Karpas-422 (cell line): ENCODE results near the gene MBOAT2. TPM values are rescaled to one million over a fixed set of nuclear protein-coding genes. Genes with fewer than 3 reads are reported as not detected.
"Not testable (repeated sequence)": the region's sequence is repeated elsewhere in the genome, so short reads cannot be mapped to it uniquely, and the experiment has no call there.

Source experiments
- DNase-seq: peaks from one replicate; pipeline ENCODE4 v3.0.0-alpha.2; 2015
- H2AFZ ChIP-seq: fragments of 200-600 bp; sonication (generic); 2 replicates; pipeline ENCODE4 v1.6.1; 2014; ENCODE audit warnings: antibody characterized with exemption, low read length, mixed read lengths
- H3K27ac ChIP-seq: fragments of 200-600 bp; sonication (generic); 2 replicates; pipeline ENCODE4 v1.5.1; 2014; ENCODE audit warnings: mild to moderate bottlenecking, low read length, moderate library complexity
- H3K27me3 ChIP-seq: fragments of 200-600 bp; sonication (generic); 2 replicates; pipeline ENCODE4 v1.6.1; 2014; ENCODE audit warnings: low read length, mixed read lengths
- H3K36me3 ChIP-seq: fragments of 200-600 bp; sonication (generic); 2 replicates; pipeline ENCODE4 v1.6.1; 2014; ENCODE audit warnings: low read length, mixed read lengths; ENCODE audit not compliant: insufficient read depth
- H3K4me1 ChIP-seq: fragments of 200-600 bp; sonication (generic); 2 replicates; pipeline ENCODE4 v1.6.1; 2014; ENCODE audit warnings: mild to moderate bottlenecking, low read length, mixed read lengths
- H3K4me2 ChIP-seq: fragments of 200-600 bp; sonication (generic); 2 replicates; pipeline ENCODE4 v1.6.1; 2014; ENCODE audit warnings: low read length, low read depth, mild to moderate bottlenecking; ENCODE audit not compliant: poor library complexity, severe bottlenecking
- H3K4me3 ChIP-seq: fragments of 200-600 bp; sonication (generic); 2 replicates; pipeline ENCODE4 v1.5.1; 2014; ENCODE audit warnings: mild to moderate bottlenecking, antibody characterized with exemption, low read length, mixed read lengths
- H3K79me2 ChIP-seq: fragments of 200-600 bp; sonication (generic); 2 replicates; pipeline ENCODE4 v1.6.1; 2014; ENCODE audit warnings: mild to moderate bottlenecking, low read length, mixed read lengths
- H3K9ac ChIP-seq: fragments of 200-600 bp; sonication (generic); 2 replicates; pipeline ENCODE4 v1.6.0; 2014; ENCODE audit warnings: low read length
- H3K9me2 ChIP-seq: fragments of 200-600 bp; sonication (generic), shearing (Covaris generic); replicated peaks from 2 replicates; pipeline ENCODE4 v1.6.0; 2014; ENCODE audit warnings: mild to moderate bottlenecking, low read length, moderate library complexity; ENCODE audit not compliant: insufficient read depth
- H3K9me3 ChIP-seq: fragments of 300-700, 200-600 bp; sonication (generic); 2 replicates; pipeline ENCODE4 v1.6.1; 2014; ENCODE audit warnings: low read length, mixed read lengths
- H4K20me1 ChIP-seq: fragments of 200-600 bp; sonication (generic); 2 replicates; pipeline ENCODE4 v1.6.1; 2014; ENCODE audit warnings: mild to moderate bottlenecking, antibody characterized with exemption, low read length, low read depth; ENCODE audit not compliant: insufficient read depth
- total RNA-seq: library from RNA; depleted of rRNA; stranded (reverse); fragments of >200 nt; shearing (Covaris generic); gene quantifications from 2 replicates; pipeline ENCODE4 v1.2.3, GENCODE V29; 2014; ENCODE audit warnings: low replicate concordance

The MBOAT2 gene
- total RNA-seq, 1 experiment from 2014 or later = not detected

DNA sequence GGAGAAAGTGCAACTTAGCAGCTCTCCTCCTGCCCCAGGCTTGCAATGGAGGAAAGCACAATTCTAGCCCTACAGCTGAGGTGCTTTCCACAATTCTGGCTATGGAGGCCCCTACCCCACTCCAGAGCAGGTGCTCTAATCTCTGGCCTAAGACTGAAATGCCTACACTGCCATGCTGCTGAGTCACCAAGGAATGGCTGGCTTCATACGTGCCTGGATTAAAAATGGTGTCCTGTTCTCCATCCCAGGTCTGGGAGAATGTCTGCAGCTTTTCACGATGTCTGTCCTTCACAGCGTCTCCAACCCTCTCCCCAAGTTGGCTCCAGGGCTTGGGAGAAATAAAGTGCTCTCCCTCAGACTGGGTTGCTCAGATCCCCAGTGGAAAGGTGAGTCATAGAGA is 48.5 kb downstream of the MBOAT2 start:
- no peaks in the 10 kb centered on the region for H3K4me1 ChIP-seq
- H4K20me1 ChIP-seq = no peaks in the 10 kb centered on the region
- no peak overlapping the region for H3K4me2 ChIP-seq
- no peak overlapping the region for H3K4me3 ChIP-seq
- peaks cover 25% of the 10 kb centered on the region for H3K9me3 ChIP-seq
- no peak overlapping the region for H2AFZ ChIP-seq
- H3K79me2 ChIP-seq = no peaks in the 10 kb centered on the region
- H3K9ac ChIP-seq = no peak overlapping the region
- no peak overlapping the region for H3K27ac ChIP-seq
- DNase-seq = no peak
- H3K27me3 ChIP-seq = no peaks in the 10 kb centered on the region
- no peaks in the 10 kb centered on the region for H3K9me2 ChIP-seq
- H3K36me3 ChIP-seq = no peaks in the 10 kb centered on the region

- Histone ChIP-seq H3K4me1 (no peaks in the 10 kb centered on the region), H3K4me2 (no peak overlapping the region), H3K27ac (no peak overlapping the region), H3K79me2 (no peaks in the 10 kb centered on the region), H3K9me2 (no peaks in the 10 kb centered on the region), H3K27me3 (no peaks in the 10 kb centered on the region), H2AFZ (no peak overlapping the region), H3K9ac (no peak overlapping the region), H4K20me1 (no peaks in the 10 kb centered on the region), H3K36me3 (no peaks in the 10 kb centered on the region), H3K9me3 (peaks cover 25% of the 10 kb centered on the region), H3K4me3 (no peak overlapping the region)
- DNase-seq = no peak
Observed at GRCh38 chr2:8953525-8953924, 50.0 kb downstream of the MBOAT2 start.

GRCh38 chr2:8939486-8940114 is 63.9 kb downstream of the MBOAT2 start:
- H3K4me1 ChIP-seq = no peaks in the 10 kb centered on the region
- H2AFZ ChIP-seq = no peak overlapping the region
- H3K4me3 ChIP-seq = no peak overlapping the region
- 0 out of 2 replicates have a peak, but pooled peaks cover 3% of the 10 kb centered on the region for H3K27me3 ChIP-seq
- no peak overlapping the region for H3K27ac ChIP-seq
- no peaks in the 10 kb centered on the region for H3K79me2 ChIP-seq
- H3K9ac ChIP-seq = no peak overlapping the region
- no peak overlapping the region for H3K4me2 ChIP-seq
- no peaks in the 10 kb centered on the region for H3K36me3 ChIP-seq
- H3K9me2 ChIP-seq = no peaks in the 10 kb centered on the region
- no peaks in the 10 kb centered on the region for H4K20me1 ChIP-seq
- H3K9me3 ChIP-seq = no peaks in the 10 kb centered on the region
- no peak for DNase-seq

- no peak overlapping the region for H3K4me3 ChIP-seq
- no peaks in the 10 kb centered on the region for H4K20me1 ChIP-seq
- H3K79me2 ChIP-seq = no peaks in the 10 kb centered on the region
- no peaks in the 10 kb centered on the region for H3K9me3 ChIP-seq
- no peaks in the 10 kb centered on the region for H3K36me3 ChIP-seq
- 0 out of 2 replicates have a peak, but pooled peaks cover 3% of the 10 kb centered on the region for H3K27me3 ChIP-seq
- DNase-seq = no peak
- no peak overlapping the region for H2AFZ ChIP-seq
- no peaks in the 10 kb centered on the region for H3K4me1 ChIP-seq
- no peaks in the 10 kb centered on the region for H3K9me2 ChIP-seq
- H3K27ac ChIP-seq = no peak overlapping the region
- H3K4me2 ChIP-seq = no peak overlapping the region
- H3K9ac ChIP-seq = no peak overlapping the region
Observed at GRCh38 chr2:8938384-8938783, 65.1 kb downstream of the MBOAT2 start.

DNA sequence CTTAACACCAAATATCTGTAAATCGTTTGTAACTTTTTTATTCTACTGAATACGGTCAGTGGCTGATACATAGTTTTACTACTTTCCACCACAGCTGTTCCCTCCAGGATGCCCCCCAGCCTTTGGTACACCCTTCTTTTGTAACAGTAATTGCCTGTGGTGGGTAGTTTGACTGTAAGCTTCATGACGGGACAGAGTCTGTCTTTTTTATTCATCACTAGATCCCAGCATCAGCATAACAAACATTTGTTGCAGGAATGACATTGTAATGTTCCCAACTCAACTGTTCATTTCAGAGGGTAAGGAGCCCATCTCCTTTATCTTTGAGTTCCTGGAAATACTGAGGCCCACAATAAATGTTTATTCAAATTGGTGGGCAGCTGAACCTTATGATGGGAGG is 67.5 kb downstream of the MBOAT2 start:
- Histone ChIP-seq H3K4me2 (no peak overlapping the region), H3K4me3 (no peak overlapping the region), H3K9me2 (no peaks in the 10 kb centered on the region)

DNA sequence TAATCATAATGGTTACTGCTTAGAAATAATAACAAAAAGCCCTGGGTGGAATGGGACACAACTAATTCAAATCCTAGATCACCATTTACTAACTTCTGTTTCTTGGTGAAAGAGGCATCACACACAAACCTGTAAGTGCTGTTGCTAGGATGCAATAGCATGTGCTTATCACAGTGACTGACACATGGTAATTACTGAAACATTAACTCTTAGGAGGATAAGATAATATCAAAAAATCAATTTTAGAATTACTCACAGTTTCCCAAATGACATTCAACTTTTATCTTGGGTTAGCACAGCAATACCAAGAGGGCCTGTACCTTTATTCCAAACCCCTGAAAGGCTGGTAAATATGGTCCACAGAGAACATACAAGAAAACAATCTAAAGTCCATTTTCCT is 69.1 kb downstream of the MBOAT2 start:
- no peak overlapping the region for H3K9ac ChIP-seq
- no peaks in the 10 kb centered on the region for H3K9me2 ChIP-seq
- no peaks in the 10 kb centered on the region for H3K4me1 ChIP-seq
- no peak overlapping the region for H2AFZ ChIP-seq
- no peak overlapping the region for H3K4me2 ChIP-seq
- H4K20me1 ChIP-seq = no peaks in the 10 kb centered on the region
- H3K4me3 ChIP-seq = no peak overlapping the region
- no peaks in the 10 kb centered on the region for H3K79me2 ChIP-seq
- no peaks in the 10 kb centered on the region for H3K36me3 ChIP-seq
- H3K27ac ChIP-seq = no peak overlapping the region
- H3K27me3 ChIP-seq = 0 out of 2 replicates have a peak, but pooled peaks cover 3% of the 10 kb centered on the region
- DNase-seq = no peak
- H3K9me3 ChIP-seq = no peaks in the 10 kb centered on the region

More for the DNA sequence above, 67.5 kb downstream of the MBOAT2 start:
- Histone ChIP-seq H3K9me3 (no peaks in the 10 kb centered on the region), H3K36me3 (no peaks in the 10 kb centered on the region), H3K4me1 (no peaks in the 10 kb centered on the region), H3K27me3 (0 out of 2 replicates have a peak, but pooled peaks cover 3% of the 10 kb centered on the region), H3K79me2 (no peaks in the 10 kb centered on the region), H4K20me1 (no peaks in the 10 kb centered on the region), H3K27ac (no peak overlapping the region), H3K9ac (no peak overlapping the region), H2AFZ (no peak overlapping the region)
- no peak for DNase-seq

GRCh38 chr2:8932702-8933101 is 70.8 kb downstream of the MBOAT2 start:
- Histone ChIP-seq H3K9ac (no peak overlapping the region), H3K27ac (no peak overlapping the region), H3K9me3 (no peaks in the 10 kb centered on the region), H3K27me3 (0 out of 2 replicates have a peak, but pooled peaks cover 3% of the 10 kb centered on the region), H3K4me2 (no peak overlapping the region), H3K9me2 (no peaks in the 10 kb centered on the region), H3K4me1 (no peaks in the 10 kb centered on the region), H2AFZ (no peak overlapping the region), H3K4me3 (no peak overlapping the region), H3K36me3 (no peaks in the 10 kb centered on the region), H3K79me2 (no peaks in the 10 kb centered on the region), H4K20me1 (no peaks in the 10 kb centered on the region)
- DNase-seq = no peak

GRCh38 chr2:8930185-8930584 is 73.3 kb downstream of the MBOAT2 start:
- H3K9me3 ChIP-seq, H2AFZ ChIP-seq, H3K27ac ChIP-seq, H3K4me3 ChIP-seq, H3K9me2 ChIP-seq, DNase-seq, H3K27me3 ChIP-seq, H3K36me3 ChIP-seq, H3K9ac ChIP-seq, H3K4me2 ChIP-seq, H3K4me1 ChIP-seq, H3K79me2 ChIP-seq, H4K20me1 ChIP-seq: not testable (repeated sequence)
